HG02938 (cell line): Measurements from ENCODE around the gene ARID1B.
"Not testable (repeated sequence)": the region's sequence is repeated elsewhere in the genome, so short reads cannot be mapped to it uniquely, and the experiment has no call there.

Experiments used
- ATAC-seq: cut with Tn5 transposase; IDR thresholded peaks from one replicate; pipeline ENCODE4 v1.9.1; 2021; ENCODE audit warnings: mild to moderate bottlenecking, moderate library complexity; ENCODE audit not compliant: unreplicated experiment

The ARID1B gene

DNA sequence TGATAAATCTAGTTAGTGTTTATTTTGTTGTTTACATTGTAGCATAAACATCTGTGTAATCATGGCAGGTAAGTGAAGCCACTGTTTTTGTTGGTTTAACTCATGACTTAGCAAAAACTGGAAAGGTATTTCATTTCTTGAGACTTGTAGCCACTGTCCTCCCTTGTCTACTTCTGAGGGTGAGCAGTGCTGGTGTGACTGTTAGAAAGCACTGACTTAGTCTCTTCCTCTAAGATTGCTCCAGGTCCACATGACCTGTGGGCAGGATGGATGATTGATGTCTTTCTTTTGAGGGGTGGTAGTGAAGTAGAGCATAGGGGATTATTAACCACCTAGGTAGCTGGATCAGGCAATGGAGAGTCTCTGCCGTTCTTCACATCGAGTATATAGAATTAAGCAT lies 203.8 kb downstream of the ARID1B start:
- ATAC-seq, result no peak

DNA sequence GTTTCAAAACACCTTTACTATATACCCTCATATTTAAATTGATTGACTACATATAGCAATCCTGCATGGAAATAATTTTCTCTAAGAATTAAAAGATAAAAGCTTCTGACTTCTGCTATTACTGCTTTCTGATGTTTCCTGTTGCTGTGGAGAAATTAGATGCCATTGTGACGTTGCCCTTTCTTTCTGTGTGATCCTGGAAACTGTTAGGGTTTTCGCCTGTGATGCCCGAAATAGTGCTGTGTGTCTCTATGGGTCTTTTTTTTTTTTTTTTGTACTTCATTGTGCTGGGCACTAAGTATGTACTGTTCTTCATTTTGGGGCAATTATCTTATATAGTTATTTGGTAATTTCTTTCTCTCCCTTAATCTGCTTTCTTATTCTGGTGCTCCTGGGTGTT lies 205.0 kb downstream of the ARID1B start:
- no peak for ATAC-seq

- ATAC-seq, result not testable (repeated sequence)
Observed at GRCh38 chr6:156982864-156983263, 205.7 kb downstream of the ARID1B start.

DNA sequence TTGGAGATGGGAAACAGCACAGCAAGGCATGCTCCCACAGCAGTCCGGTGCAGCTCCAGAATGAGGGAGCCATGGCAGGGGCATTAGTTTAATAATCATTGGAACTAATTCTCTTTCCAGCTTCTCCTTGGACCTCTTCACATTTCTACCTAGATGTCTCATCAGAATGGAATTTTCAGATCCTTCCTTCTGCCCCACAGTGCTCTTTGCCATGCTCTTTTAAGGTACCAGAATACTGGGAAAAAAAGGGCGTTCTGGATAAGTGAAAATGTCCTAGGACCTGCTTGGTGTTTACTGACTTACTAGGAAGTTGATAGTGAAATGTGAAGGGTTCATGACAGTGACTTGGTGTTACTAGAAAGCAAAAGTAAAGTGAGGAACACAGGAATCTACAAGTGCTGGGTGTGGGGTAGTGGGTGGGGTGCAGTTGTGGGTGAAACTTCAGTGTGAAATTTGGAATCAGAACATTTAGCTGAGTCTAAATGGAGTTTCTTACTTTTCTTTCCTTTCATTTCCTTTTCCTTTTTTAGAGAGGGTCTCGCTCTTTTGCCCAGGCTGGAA lies 207.1 kb downstream of the ARID1B start:
- ATAC-seq, result peak; percentile 40

DNA sequence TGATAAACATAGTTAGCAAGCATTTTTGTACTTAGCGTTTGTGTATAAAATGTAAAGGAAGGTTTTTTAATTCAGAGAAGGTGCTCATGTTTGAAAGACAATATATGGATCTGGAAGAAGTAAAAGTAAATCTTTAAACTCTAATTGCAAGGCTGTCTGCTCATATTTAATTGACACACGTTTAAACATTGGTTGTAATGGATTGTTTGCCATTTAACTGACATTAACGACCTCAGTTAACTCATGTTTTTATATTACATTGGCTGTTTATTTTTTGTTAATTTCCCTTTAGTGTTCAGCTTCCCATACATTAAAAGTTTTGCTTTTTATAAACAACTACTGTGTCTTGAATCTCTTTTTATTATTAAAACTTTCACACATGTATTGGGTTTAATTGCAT lies 208.1 kb downstream of the ARID1B start:
- ATAC-seq, result no peak

GRCh38 chr6:156988276-156989158 lies 211.3 kb downstream of the ARID1B start:
- ATAC-seq, result peak; percentile 60

GRCh38 chr6:156989159-156989806 lies 212.1 kb downstream of the ARID1B start:
- no peak for ATAC-seq

GRCh38 chr6:156992020-156992804 lies 215.0 kb downstream of the ARID1B start:
- no peak for ATAC-seq

DNA sequence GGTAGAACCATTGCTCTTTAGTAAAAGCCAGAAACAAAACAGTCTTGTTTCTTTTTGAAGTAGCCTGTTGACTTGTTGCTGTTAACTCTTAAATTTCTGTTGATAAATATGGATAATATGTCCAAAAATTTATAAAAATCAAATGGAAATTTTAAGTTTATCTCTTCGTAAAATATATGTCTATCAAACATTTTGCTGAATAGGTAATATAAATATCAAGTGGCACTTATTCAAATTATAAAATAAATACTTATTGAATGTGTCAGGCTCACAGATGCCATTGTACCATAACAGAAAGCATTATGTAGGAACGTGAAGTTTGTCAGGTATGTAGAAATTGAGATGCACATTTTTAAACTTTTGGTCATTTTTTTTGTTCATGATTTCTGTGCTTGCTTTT lies 216.5 kb downstream of the ARID1B start:
- no peak for ATAC-seq

DNA sequence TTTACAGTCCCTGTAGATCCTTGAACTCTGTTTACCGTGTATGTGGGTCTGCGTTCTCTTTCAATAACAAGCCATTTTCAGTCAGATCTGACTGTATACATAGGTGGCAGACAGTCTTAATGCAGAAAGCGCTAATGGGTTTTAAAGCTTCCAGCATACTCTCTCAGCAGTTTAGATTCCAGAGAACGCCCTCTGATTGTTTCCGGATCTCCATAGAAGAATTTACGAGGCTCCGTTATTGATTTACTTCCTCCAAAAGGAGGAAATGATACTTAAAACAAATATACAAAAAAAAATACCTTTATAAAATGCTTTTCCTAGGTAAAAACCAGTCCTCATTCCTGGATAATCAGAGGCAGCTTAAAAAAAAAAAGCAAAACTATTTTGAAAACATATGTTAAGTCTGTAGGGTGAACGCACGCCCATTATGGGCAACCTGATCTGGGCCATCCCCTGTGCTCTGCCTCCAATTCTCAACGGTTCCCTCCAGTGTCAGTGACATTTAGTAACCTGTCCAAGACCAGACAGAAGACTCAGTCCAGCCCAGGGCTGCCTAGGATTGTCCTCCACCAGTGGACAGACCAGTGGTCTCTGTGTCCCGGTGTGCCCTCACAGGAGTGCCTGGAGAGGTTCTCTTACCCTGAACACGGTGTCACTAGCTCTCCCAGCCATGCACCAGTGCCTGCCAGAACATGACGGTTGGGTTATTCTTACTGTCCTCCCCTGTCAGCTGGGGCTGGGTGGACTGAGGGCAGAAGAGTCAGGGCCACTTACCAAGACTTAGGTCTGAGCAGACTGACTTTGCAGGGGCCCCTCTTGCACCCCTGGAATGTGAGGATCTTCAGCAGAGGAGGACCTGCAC lies 217.3 kb downstream of the ARID1B start:
- no peak for ATAC-seq

DNA sequence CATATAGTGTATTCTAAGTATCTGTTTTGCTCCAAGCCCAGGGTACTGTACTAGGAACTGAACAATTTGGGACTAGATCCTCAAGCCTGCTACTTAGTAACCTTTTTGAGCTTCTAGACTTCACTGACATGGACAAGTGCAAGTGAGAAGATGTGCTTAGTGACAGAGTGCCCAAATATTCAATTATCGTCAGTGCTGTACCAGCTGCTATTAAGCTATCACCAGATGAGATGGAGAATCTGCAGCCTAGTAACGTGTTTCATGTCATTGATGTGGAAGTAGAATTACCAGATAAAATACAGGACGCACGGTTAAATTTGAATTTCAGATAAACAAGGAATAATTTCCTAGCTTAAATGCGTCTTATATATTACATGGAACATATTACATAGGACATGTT lies 218.3 kb downstream of the ARID1B start:
- ATAC-seq, result no peak

GRCh38 chr6:156996265-156996664 lies 219.1 kb downstream of the ARID1B start:
- ATAC-seq, result no peak

DNA sequence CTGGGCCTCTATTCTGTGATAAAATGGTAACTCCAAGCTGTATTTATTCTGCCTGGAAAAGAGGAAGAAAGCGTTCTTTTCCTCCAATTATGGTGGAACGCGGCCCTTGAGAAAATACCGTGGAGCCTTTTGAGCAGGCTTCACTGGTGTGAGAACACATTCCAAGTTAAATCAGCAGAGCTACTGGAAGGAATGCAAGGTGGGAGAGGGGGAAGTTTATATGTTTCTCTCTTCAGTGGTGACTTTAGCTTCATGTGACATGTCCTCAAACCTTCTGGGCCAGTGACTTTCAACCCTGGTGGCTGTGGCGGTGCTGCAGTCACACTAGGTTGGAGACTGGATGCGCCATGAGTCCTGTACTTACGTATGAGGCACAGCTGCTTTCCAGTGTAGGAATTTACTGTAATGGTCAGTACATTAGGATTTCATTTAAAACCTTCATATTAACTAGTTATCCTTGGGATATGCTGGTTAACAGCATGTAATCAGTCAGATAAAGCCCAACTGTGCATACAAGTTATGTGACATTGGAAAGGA lies 221.7 kb downstream of the ARID1B start:
- ATAC-seq, result no peak

DNA sequence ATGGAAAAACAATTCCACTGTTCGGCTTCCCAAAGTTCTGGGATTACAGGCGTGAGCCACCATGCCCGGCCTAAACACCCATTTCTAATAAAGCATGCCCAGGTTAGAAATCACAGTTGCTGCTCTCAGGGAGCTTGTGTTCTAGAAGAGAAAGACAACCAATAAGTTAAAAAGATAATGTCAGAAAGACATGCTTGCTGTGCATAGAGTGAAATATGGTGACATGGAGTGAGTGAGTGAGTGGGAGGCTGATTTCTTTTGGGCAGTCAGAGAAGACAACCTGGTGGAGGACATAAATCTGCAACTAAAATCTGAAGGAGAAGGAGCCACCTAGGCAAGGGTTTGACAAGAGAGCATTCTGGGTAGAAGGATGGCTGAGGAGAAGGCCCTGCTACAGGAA lies 222.6 kb downstream of the ARID1B start:
- ATAC-seq, result no peak

- ATAC-seq, result no peak
Observed at GRCh38 chr6:157001716-157002115, 224.5 kb downstream of the ARID1B start.

GRCh38 chr6:157002774-157003173 lies 225.6 kb downstream of the ARID1B start:
- ATAC-seq, result no peak

DNA sequence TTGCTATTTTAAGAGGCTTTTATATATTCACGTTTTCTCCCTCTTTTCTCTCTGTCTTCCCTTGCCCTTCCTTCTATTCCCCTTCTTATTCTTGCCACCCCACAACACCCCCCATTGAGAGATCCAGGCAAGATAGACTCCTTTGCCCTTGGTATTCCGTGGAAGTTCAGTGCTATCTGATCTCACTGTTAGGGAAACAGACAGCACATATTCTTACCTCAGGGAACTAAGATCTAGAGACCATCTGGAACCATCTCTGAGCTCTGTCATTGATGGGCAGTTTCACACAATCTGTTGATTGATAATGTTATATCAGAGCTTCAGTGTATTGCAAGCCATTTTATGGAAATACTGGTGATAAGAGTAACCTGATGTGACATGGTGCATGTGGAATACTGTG lies 228.8 kb downstream of the ARID1B start:
- no peak for ATAC-seq

GRCh38 chr6:157008568-157008967 lies 231.4 kb downstream of the ARID1B start:
- no peak for ATAC-seq

DNA sequence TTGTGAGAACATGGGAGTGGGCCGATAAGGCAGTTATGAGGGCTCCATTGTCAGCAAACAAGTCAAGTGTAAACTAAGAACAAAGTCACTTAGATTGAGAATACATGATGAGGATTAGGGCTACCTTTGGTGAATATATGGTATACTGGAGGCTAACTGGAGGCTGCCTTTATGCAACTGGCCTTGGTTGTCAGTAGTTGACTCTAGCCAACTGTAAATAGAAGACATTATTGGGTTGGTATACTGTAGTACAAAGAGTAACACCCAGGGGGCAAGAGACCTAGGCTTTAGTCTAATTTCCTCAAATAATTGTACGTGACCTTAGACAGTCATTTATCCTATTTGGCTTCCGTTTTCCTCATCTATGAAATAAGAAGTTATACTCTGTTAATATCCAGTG lies 235.2 kb downstream of the ARID1B start:
- no peak for ATAC-seq

DNA sequence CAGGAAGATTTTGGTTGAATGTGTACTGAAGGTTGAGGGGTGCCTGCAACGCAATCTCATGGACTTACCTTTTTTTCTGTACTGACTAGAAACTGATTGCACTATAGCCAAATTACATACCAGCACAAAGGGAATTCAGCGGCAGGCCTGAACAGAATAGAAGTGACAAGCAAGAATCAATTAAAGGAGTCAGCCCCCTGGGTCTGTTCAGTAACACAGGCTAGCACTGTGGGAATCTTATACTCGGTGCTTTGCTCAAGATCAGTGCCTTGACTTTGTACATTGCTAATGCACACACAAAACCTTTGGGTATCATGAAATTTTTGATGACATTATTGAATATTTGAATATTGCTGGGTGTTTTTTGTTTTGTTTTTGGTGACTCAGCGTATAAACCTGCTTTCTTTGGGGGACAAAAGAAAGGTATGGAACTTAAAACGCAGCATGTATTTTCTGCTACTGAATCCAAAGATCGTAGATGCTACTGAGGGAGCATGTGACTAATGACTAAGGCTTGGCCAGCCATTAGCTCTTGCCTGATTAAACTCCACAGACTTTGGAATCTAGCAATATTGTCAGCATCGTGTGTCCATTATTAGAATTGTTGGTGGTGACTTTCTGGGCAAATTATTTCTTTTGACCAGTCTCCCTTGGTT lies 236.6 kb downstream of the ARID1B start:
- no peak for ATAC-seq
